Psoas muscle (tissue), 8 donors: ENCODE measurements around the gene CD300LB. TPM values are rescaled to one million over a fixed set of nuclear protein-coding genes. Genes with fewer than 3 reads are reported as not detected.

Experiments used
- ATAC-seq, 4 donors: fragments of 200-7000 bp; cut with Tn5 transposase; one replicate each; pipeline ENCODE4 v1.9.1; 2020; ENCODE audit warnings: moderate library complexity in 3 of 4, mild to moderate bottlenecking in 2 of 4
- DNase-seq, 2 donors: peaks; one replicate each; pipeline ENCODE4 v3.0.0-alpha.2; 2020
- H3K27ac ChIP-seq: fragments of 200-600 bp; one replicate; pipeline ENCODE4 v1.8.0; 2022
- H3K27me3 ChIP-seq, 3 donors: fragments of 200-600 bp in 1 of 3; one replicate each; pipeline versions ENCODE4 v1.6.1 to v1.8.0; 2013 to 2022; ENCODE audit warnings: low read length in 2 of 3, mild to moderate bottlenecking in 2 of 3, moderate library complexity in 1 of 3; ENCODE audit not compliant: insufficient read depth in 3 of 3
- H3K36me3 ChIP-seq, 2 donors: fragments of 200-600 bp in 1 of 2; one replicate each; pipeline versions ENCODE4 v1.6.1 to v1.8.0; 2013 to 2022; ENCODE audit warnings: low read depth in 1 of 2, mild to moderate bottlenecking in 1 of 2, moderate library complexity in 1 of 2; ENCODE audit not compliant: insufficient read depth in 1 of 2
- H3K4me1 ChIP-seq: fragments of 200-600 bp; one replicate; pipeline ENCODE4 v1.8.0; 2022
- H3K4me3 ChIP-seq: fragments of 200-600 bp; one replicate; pipeline ENCODE4 v1.8.0; 2022; ENCODE audit warnings: mild to moderate bottlenecking
- H3K9me3 ChIP-seq: fragments of 200-600 bp; one replicate; pipeline ENCODE4 v1.8.0; 2022
- WGBS, 3 donors: extraction: QIAGEN DNeasy Blood & Tissue Kit; methylation state at CpG; one replicate each; pipeline versions ENCODE4 v1.1.6 to v1.1.7; 2013; 5-methylcytosine and 5-hydroxymethylcytosine counted together
- intact Hi-C, 2 donors: fragments of 100-400 bp; cut with DNase I; formaldehyde crosslinking; loops; one replicate each; pipeline versions ENCODE4 v1.11.0 to v1.14.2; 2022
- polyA plus RNA-seq, 3 donors: library from polyadenylated mRNA; stranded (reverse); fragments of 200-250 nt; gene quantifications; one replicate each; pipeline ENCODE4 v1.2.3, GENCODE V29; 2013
- total RNA-seq, 4 donors: library from RNA; stranded (reverse); fragmentation: NEBNext Ultra II Directional in 2 of 4; extraction: Animal tissue kit (Norgen Biotek cat#: 25700) in 2 of 4; gene quantifications; one replicate each; pipeline versions ENCODE4 v1.2.1 to v1.2.4, GENCODE V29; 2021 to 2023
- TF ChIP-seq, protein P1 (sequence below): fragments of 200-600 bp; IDR thresholded peaks from one replicate; pipeline ENCODE4 v1.8.0; 2022; ENCODE audit warnings: antibody characterized with exemption
- donor health status: healthy with polysubstance abuse.
- donor health status: DM: no; HTN: no; CAD: no; lungs with moderate emphysema.
- donor health status: Bipolar disorder and iron deficiency.
- donor health status: healthy.
- donor health status: DM: yes; HTN: yes; CAD: no.
- donor health status: DM: no; HTN: no; CAD: no.
- donor health status: DM: no; HTN: no; CAD: no.
- donor health status: DM: yes; HTN: yes; CAD: no.

CD300LB gene
- total and polyA plus RNA-seq, 7 donors, result 0.01 to 0.15 (median 0.08) TPM; not detected in 3

DNA sequence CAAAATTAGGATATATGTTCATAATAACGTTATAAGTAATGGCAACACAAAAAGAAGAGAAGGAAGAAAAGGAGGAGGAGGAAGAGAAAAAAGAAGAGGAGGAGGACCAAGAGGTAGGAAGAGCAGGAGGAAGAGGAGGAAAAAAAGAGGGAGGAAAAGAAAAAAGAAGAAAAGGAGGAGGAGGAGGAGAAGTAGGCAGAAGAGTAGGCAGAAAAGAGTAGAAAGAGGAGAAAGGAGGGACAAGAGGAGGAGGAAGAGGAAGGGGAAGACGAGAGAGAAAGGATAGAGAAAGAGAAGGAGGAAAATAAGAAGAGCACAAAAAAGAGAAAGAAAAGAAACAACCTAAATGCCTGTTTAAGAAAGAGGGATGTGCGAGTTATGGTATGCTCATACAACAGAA is 5.6 kb upstream of the CD300LB start:
- H3K4me3 ChIP-seq, result no peak overlapping the region
- ATAC-seq, result no peak
- no peaks in the 10 kb centered on the region for H3K36me3 ChIP-seq
- intact Hi-C loops, result no loop called here
- 65 to 73% (median 69%) methylated on average over 3 of the region's 3 CpGs for WGBS, 3 donors
- H3K9me3 ChIP-seq, result no peaks in the 10 kb centered on the region
- H3K4me1 ChIP-seq, result no peaks in the 10 kb centered on the region
- DNase-seq, result no peak
- TF ChIP-seq, protein P1, sequence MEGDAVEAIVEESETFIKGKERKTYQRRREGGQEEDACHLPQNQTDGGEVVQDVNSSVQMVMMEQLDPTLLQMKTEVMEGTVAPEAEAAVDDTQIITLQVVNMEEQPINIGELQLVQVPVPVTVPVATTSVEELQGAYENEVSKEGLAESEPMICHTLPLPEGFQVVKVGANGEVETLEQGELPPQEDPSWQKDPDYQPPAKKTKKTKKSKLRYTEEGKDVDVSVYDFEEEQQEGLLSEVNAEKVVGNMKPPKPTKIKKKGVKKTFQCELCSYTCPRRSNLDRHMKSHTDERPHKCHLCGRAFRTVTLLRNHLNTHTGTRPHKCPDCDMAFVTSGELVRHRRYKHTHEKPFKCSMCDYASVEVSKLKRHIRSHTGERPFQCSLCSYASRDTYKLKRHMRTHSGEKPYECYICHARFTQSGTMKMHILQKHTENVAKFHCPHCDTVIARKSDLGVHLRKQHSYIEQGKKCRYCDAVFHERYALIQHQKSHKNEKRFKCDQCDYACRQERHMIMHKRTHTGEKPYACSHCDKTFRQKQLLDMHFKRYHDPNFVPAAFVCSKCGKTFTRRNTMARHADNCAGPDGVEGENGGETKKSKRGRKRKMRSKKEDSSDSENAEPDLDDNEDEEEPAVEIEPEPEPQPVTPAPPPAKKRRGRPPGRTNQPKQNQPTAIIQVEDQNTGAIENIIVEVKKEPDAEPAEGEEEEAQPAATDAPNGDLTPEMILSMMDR, result no peak
- no peak overlapping the region for H3K27ac ChIP-seq
- H3K27me3 ChIP-seq, result peaks cover 0 to 5% (median 0%) of the 10 kb centered on the region in 3 donors

GRCh38 chr17:74532115-74532514 is 840 bp upstream of the CD300LB start:
- WGBS, 3 donors, result 63 to 68% (median 64%) methylated on average over 10 of the region's 10 CpGs
- no peak for DNase-seq
- Histone ChIP-seq H3K36me3 (no peaks in the 10 kb centered on the region), H3K4me3 (no peak overlapping the region), H3K27ac (no peak overlapping the region), H3K9me3 (no peaks in the 10 kb centered on the region), H3K27me3 (peaks cover 0 to 3% (median 0%) of the 10 kb centered on the region in 3 donors), H3K4me1 (no peaks in the 10 kb centered on the region)
- intact Hi-C loops, result loop anchor here in 1 of 2 donors (2.0 kb wide), 1 partner anchor 163 kb away; no protein-coding TSS in a partner anchor
- TF ChIP-seq, protein P1, result no peak
- ATAC-seq, result peak in 2 of 4 donors; percentile 44 to 61

GRCh38 chr17:74530831-74531150 is 484 bp downstream of the CD300LB start:
- H3K36me3 ChIP-seq, result no peaks in the 10 kb centered on the region
- no peaks in the 10 kb centered on the region for H3K4me1 ChIP-seq
- no peak overlapping the region for H3K4me3 ChIP-seq
- ATAC-seq, result no peak
- intact Hi-C loops, result no loop called here
- H3K27me3 ChIP-seq, result no peaks in the 10 kb centered on the region
- no peaks in the 10 kb centered on the region for H3K9me3 ChIP-seq
- H3K27ac ChIP-seq, result no peak overlapping the region
- 67 to 85% (median 74%) methylated on average over 5 of the region's 5 CpGs for WGBS, 3 donors
- DNase-seq, result peak in 1 of 2 donors; percentile 12
- TF ChIP-seq, protein P1, result no peak

DNA sequence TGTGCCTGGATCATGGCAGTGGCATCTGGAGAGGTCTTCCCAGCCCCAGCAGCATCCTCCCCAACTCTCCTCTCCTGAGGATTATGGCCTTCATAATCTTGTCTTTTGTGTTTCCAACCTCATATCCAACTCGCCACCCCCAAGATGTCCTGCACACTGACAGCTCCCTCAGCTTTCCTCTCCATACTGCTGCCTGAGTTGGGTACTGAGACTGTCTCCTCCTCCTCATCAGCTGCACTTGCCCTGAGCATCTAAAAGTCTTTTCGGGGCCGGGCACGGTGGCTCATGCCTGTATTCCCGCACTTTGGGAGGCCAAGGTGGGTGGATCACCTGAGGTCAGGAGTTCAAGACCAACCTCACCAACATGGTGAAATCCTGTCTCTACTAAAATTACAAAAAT is 2.0 kb downstream of the CD300LB start:
- H3K4me1 ChIP-seq, result no peaks in the 10 kb centered on the region
- no peaks in the 10 kb centered on the region for H3K36me3 ChIP-seq
- no peak for ATAC-seq
- no peaks in the 10 kb centered on the region for H3K9me3 ChIP-seq
- WGBS, 3 donors, result 82 to 90% (median 84%) methylated on average over 5 of the region's 5 CpGs
- H3K27me3 ChIP-seq, result peaks cover 0 to 2% (median 0%) of the 10 kb centered on the region in 3 donors
- DNase-seq, result peak in 1 of 2 donors; percentile 26
- no peak overlapping the region for H3K4me3 ChIP-seq
- TF ChIP-seq, protein P1, result no peak
- intact Hi-C loops, result no loop called here
- H3K27ac ChIP-seq, result no peak overlapping the region
